Astrocyte (in vitro differentiated cells and primary cell): ENCODE data around the gene CDC14B. TPM values are rescaled to one million over a fixed set of nuclear protein-coding genes. Genes with fewer than 3 reads are reported as not detected.

Experiments
- DNase-seq: peaks from one replicate; pipeline ENCODE4 v3.0.0-alpha.2; 2010; ENCODE audit warnings: low read depth
- FAIRE-seq: peaks from 2 replicates; lab custom pipeline; 2011; peaks lifted over from hg19 to GRCh38; lab: Jason Lieb, UNC
- H2AFZ ChIP-seq: 2 replicates; pipeline ENCODE4 v1.6.0; 2012; ENCODE audit warnings: low read depth, low read length, inconsistent platforms
- H3K27ac ChIP-seq: 2 replicates; pipeline ENCODE4 v1.5.1; 2011; ENCODE audit warnings: low read depth, low read length, inconsistent platforms
- H3K27me3 ChIP-seq: 2 replicates; pipeline ENCODE4 v1.6.0; 2011; ENCODE audit warnings: low read length, inconsistent platforms; ENCODE audit not compliant: insufficient read depth
- H3K36me3 ChIP-seq: 2 replicates; pipeline ENCODE4 v1.5.1; 2011; ENCODE audit warnings: low read length, inconsistent platforms; ENCODE audit not compliant: insufficient read depth
- H3K4me1 ChIP-seq: 2 replicates; pipeline ENCODE4 v1.5.1; 2011; ENCODE audit warnings: low read length, inconsistent platforms; ENCODE audit not compliant: insufficient read depth
- H3K4me2 ChIP-seq: 2 replicates; pipeline ENCODE4 v1.6.0; 2012; ENCODE audit warnings: low read length, inconsistent platforms
- H3K4me3 ChIP-seq: 2 replicates; pipeline ENCODE4 v1.5.1; 2011; ENCODE audit warnings: low read depth, mild to moderate bottlenecking, low read length, inconsistent platforms; ENCODE audit not compliant: insufficient read depth
- H3K79me2 ChIP-seq: 2 replicates; pipeline ENCODE4 v1.6.0; 2012; ENCODE audit warnings: mild to moderate bottlenecking, low read length, inconsistent platforms; ENCODE audit not compliant: insufficient read depth
- H3K9ac ChIP-seq: 2 replicates; pipeline ENCODE4 v1.6.0; 2012; ENCODE audit warnings: mild to moderate bottlenecking, low read length, inconsistent platforms
- H3K9me3 ChIP-seq: 2 replicates; pipeline ENCODE4 v1.5.1; 2012; ENCODE audit warnings: low read depth, mild to moderate bottlenecking, low read length, inconsistent platforms; ENCODE audit not compliant: insufficient read depth
- H4K20me1 ChIP-seq: 2 replicates; pipeline ENCODE4 v1.6.0; 2012; ENCODE audit warnings: low read length, inconsistent platforms; ENCODE audit not compliant: insufficient read depth
- H3K27ac Mint-ChIP-seq: one replicate; pipeline ENCODE4 v1.8.0; 2021; ENCODE audit warnings: mild to moderate bottlenecking, mixed read lengths; ENCODE audit not compliant: unreplicated experiment
- H3K27me3 Mint-ChIP-seq: one replicate; pipeline ENCODE4 v1.8.0; 2021; ENCODE audit warnings: low read depth, mixed read lengths; ENCODE audit not compliant: unreplicated experiment
- H3K36me3 Mint-ChIP-seq: one replicate; pipeline ENCODE4 v1.8.0; 2021; ENCODE audit warnings: low read depth, mixed read lengths; ENCODE audit not compliant: unreplicated experiment
- H3K4me1 Mint-ChIP-seq: one replicate; pipeline ENCODE4 v1.8.0; 2021; ENCODE audit warnings: low read depth, mixed read lengths; ENCODE audit not compliant: unreplicated experiment
- H3K4me3 Mint-ChIP-seq: one replicate; pipeline ENCODE4 v1.8.0; 2021; ENCODE audit warnings: mild to moderate bottlenecking, moderate library complexity, mixed read lengths; ENCODE audit not compliant: unreplicated experiment
- H3K9me3 Mint-ChIP-seq: one replicate; pipeline ENCODE4 v1.8.0; 2021; ENCODE audit warnings: mild to moderate bottlenecking, mixed read lengths; ENCODE audit not compliant: unreplicated experiment
- EZH2 ChIP-seq: IDR thresholded peaks from 2 replicates; pipeline ENCODE4 v1.6.1; 2012; ENCODE audit warnings: mild to moderate bottlenecking, low read length, inconsistent platforms; ENCODE audit not compliant: insufficient read depth
- total RNA-seq: library from RNA; stranded (reverse); gene quantifications from 2 replicates; pipeline ENCODE4 v1.2.1, GENCODE V29; 2021
- TF ChIP-seq, protein P1 (sequence below): IDR thresholded peaks from 2 replicates; pipeline ENCODE4 v1.5.1; 2011; ENCODE audit warnings: low read depth, mild to moderate bottlenecking, inconsistent platforms, low read length, moderate library complexity; ENCODE audit not compliant: insufficient read depth

CDC14B gene
- total RNA-seq, 1 donor from 2014 or later: 22.5 TPM

DNA sequence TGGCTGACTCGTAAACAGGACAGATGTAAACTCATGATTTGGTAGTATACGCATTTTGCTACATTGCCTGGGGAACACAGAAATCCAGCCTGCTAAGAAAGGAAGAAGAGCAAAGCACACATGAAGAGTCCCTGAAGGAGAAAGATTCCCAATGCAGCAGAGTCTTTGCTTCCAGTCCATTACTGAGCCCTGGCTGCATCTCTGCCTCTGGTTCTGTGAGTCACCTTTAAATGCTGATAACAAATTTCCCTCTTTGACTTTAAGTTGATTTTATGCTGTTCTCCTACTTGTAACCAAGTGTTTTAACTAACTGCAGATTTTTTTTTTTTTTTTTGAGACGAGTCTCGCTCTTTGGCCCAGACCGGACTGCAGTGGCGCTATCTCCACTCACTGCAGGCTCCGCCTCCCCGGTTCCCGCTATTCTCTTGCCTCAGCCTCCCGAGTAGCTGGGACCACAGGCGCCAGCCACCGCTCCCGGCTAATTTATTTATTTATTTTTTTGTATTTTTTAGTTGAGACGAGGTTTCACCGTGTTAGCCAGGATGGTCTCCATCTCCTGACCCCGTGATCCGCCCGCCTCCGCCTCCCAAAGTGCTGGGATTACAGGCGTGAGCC lies 44.0 kb upstream of the CDC14B start:
- FAIRE-seq: no peak
- H3K36me3 ChIP-seq: no peaks in the 10 kb centered on the region
- Mint-ChIP-seq H3K27ac (no peak overlapping the region), H3K4me3 (no peak overlapping the region), H3K9me3 (no peaks in the 10 kb centered on the region), H3K36me3 (no peaks in the 10 kb centered on the region), H3K4me1 (peaks cover 1% of the 10 kb centered on the region), H3K27me3 (no peaks in the 10 kb centered on the region)
- H3K27me3 ChIP-seq: no peaks in the 10 kb centered on the region
- H3K9ac ChIP-seq: no peak overlapping the region
- no peak overlapping the region for H2AFZ ChIP-seq
- H3K4me3 ChIP-seq: no peak overlapping the region
- no peaks in the 10 kb centered on the region for H3K9me3 ChIP-seq
- H3K27ac ChIP-seq: no peak overlapping the region
- H3K4me1 ChIP-seq: no peaks in the 10 kb centered on the region
- TF ChIP-seq, protein P1, sequence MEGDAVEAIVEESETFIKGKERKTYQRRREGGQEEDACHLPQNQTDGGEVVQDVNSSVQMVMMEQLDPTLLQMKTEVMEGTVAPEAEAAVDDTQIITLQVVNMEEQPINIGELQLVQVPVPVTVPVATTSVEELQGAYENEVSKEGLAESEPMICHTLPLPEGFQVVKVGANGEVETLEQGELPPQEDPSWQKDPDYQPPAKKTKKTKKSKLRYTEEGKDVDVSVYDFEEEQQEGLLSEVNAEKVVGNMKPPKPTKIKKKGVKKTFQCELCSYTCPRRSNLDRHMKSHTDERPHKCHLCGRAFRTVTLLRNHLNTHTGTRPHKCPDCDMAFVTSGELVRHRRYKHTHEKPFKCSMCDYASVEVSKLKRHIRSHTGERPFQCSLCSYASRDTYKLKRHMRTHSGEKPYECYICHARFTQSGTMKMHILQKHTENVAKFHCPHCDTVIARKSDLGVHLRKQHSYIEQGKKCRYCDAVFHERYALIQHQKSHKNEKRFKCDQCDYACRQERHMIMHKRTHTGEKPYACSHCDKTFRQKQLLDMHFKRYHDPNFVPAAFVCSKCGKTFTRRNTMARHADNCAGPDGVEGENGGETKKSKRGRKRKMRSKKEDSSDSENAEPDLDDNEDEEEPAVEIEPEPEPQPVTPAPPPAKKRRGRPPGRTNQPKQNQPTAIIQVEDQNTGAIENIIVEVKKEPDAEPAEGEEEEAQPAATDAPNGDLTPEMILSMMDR: no peak
- no peak for TF ChIP-seq EZH2
- H3K79me2 ChIP-seq: no peaks in the 10 kb centered on the region
- peak; percentile 27 for DNase-seq
- no peak overlapping the region for H3K4me2 ChIP-seq
- no peaks in the 10 kb centered on the region for H4K20me1 ChIP-seq

DNA sequence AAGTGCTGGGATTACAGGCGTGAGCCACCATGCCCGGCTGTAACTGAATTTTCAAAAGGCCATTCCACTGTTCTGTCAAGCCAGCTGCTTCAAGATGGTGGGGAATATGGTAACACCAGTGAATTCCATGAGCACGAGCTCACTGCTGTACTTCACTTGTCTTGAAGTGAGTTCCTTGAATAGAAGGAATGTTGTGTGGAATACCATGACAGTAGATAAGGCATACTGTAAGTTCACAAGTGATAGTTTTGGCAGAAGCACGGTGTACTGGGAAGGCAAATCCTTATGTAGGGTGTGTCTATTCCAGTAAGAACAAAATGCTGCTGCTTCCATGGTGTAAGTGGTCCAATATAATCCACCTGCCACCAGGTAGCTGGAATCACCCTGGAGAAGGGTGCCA lies 42.1 kb upstream of the CDC14B start:
- TF ChIP-seq, protein P1: no peak
- no peak for TF ChIP-seq EZH2
- Histone ChIP-seq H3K27ac (no peak overlapping the region), H2AFZ (no peak overlapping the region), H3K36me3 (no peaks in the 10 kb centered on the region), H3K4me3 (no peak overlapping the region), H3K4me2 (no peak overlapping the region), H3K9me3 (no peaks in the 10 kb centered on the region), H3K27me3 (no peaks in the 10 kb centered on the region), H3K4me1 (no peaks in the 10 kb centered on the region), H3K9ac (no peak overlapping the region), H4K20me1 (no peaks in the 10 kb centered on the region), H3K79me2 (no peaks in the 10 kb centered on the region)
- H3K4me1 Mint-ChIP-seq: peaks cover 1% of the 10 kb centered on the region
- H3K9me3 Mint-ChIP-seq: no peaks in the 10 kb centered on the region
- H3K4me3 Mint-ChIP-seq: no peak overlapping the region
- FAIRE-seq: no peak
- no peaks in the 10 kb centered on the region for H3K36me3 Mint-ChIP-seq
- H3K27ac Mint-ChIP-seq: peak overlapping the region; percentile 58
- no peaks in the 10 kb centered on the region for H3K27me3 Mint-ChIP-seq
- peak; percentile 74 for DNase-seq

DNA sequence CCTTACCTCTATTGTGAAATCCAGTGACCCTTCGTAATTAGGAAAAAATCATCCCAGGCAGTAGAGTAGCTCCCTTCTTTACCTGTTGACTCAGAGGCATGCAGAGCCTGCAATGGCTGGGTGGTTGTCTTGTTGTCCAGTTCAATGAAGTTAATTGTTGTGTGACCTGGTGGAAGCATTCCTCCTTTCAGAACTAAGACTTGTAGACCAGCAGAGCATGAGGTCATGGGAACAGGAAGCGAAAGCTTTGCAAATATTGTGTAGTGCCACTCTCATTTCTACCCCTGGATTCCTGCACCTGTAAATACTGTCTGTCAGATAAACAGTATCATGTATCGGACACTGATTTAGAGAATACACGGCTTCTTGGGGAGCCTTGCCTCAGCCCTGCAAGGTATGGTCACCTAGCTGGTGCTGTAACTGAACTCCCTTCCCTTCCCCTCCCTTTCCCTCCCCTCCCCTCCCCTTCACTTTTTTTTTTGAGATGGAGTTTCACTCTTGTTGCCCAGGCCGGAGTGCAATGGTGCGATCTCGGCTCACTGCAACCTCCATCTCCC lies 41.1 kb upstream of the CDC14B start:
- H3K4me1 Mint-ChIP-seq: peaks cover 1% of the 10 kb centered on the region
- Histone ChIP-seq H3K79me2 (no peaks in the 10 kb centered on the region), H3K4me1 (no peaks in the 10 kb centered on the region), H2AFZ (no peak overlapping the region), H3K27ac (no peak overlapping the region), H3K27me3 (no peaks in the 10 kb centered on the region), H3K36me3 (no peaks in the 10 kb centered on the region), H3K9me3 (no peaks in the 10 kb centered on the region), H3K4me3 (no peak overlapping the region), H3K9ac (no peak overlapping the region), H4K20me1 (no peaks in the 10 kb centered on the region), H3K4me2 (no peak overlapping the region)
- H3K9me3 Mint-ChIP-seq: no peaks in the 10 kb centered on the region
- no peaks in the 10 kb centered on the region for H3K36me3 Mint-ChIP-seq
- FAIRE-seq (no peak), DNase-seq (no peak)
- H3K27me3 Mint-ChIP-seq: no peaks in the 10 kb centered on the region
- peak overlapping the region; percentile 41 for H3K27ac Mint-ChIP-seq
- no peak overlapping the region for H3K4me3 Mint-ChIP-seq
- TF ChIP-seq EZH2: no peak
- TF ChIP-seq, protein P1: no peak
